Astrocyte (in vitro differentiated cells and primary cell): ENCODE results near the gene FHL1.

Experiments
- EZH2 ChIP-seq: IDR thresholded peaks from 2 replicates; pipeline ENCODE4 v1.6.1; 2012; ENCODE audit warnings: mild to moderate bottlenecking, low read length, inconsistent platforms; ENCODE audit not compliant: insufficient read depth
- TF ChIP-seq, protein P1 (sequence below): IDR thresholded peaks from 2 replicates; pipeline ENCODE4 v1.5.1; 2011; ENCODE audit warnings: low read depth, mild to moderate bottlenecking, inconsistent platforms, low read length, moderate library complexity; ENCODE audit not compliant: insufficient read depth

DNA sequence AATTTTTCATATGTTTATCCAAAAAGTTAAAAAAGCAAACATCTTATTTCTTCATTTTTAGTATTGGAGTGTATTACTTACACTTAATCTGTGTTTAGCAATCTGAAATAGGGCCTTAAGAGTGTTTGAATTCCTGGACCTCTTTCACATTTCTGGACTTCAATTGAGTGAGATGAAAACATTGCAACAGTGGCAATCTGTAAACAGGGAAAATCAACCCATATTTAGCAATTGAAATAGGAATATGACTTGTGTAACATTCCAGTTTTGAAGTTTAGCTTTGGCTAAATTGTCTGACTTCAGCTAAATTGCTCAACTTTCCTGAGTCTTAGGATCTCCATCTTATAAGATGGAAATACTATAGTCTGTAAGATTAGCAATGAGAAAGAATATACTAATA lies 34.6 kb upstream of the FHL1 start:
- TF ChIP-seq, protein P1, sequence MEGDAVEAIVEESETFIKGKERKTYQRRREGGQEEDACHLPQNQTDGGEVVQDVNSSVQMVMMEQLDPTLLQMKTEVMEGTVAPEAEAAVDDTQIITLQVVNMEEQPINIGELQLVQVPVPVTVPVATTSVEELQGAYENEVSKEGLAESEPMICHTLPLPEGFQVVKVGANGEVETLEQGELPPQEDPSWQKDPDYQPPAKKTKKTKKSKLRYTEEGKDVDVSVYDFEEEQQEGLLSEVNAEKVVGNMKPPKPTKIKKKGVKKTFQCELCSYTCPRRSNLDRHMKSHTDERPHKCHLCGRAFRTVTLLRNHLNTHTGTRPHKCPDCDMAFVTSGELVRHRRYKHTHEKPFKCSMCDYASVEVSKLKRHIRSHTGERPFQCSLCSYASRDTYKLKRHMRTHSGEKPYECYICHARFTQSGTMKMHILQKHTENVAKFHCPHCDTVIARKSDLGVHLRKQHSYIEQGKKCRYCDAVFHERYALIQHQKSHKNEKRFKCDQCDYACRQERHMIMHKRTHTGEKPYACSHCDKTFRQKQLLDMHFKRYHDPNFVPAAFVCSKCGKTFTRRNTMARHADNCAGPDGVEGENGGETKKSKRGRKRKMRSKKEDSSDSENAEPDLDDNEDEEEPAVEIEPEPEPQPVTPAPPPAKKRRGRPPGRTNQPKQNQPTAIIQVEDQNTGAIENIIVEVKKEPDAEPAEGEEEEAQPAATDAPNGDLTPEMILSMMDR = no peak
- TF ChIP-seq EZH2 = no peak
